ENCODE data around the gene NUDT7. TPM values are rescaled to one million over a fixed set of nuclear protein-coding genes. Genes with fewer than 3 reads are reported as not detected.

The NUDT7 gene
- total RNA-seq, 1 experiment from 2014 or later: 5.2 TPM

- Histone ChIP-seq H4K20me1 (ENCODE audit: insufficient read depth) (no peaks in the 10 kb centered on the region), H3K9ac (ENCODE audit: low read length) (no peak overlapping the region), H3K9me3 (ENCODE audit: control insufficient read depth in 1 of 2, insufficient read depth in 1 of 2, low read depth in 1 of 2, low read length in 2 of 2) (no peaks in the 10 kb centered on the region), H2AFZ (ENCODE audit: low read depth, low read length, poor library complexity, severe bottlenecking) (no peak overlapping the region), H3K9me2 (ENCODE audit: insufficient read depth) (no peaks in the 10 kb centered on the region), H3K4me1 (ENCODE audit: control insufficient read depth in 1 of 2, insufficient read depth in 2 of 2, low read length in 2 of 2) (peaks cover 0 to 5% of the 10 kb centered on the region in 2 experiments; a peak in 2 of 4 replicates), H3K4me3 (replicated peaks in 1 of 2; ENCODE audit: low read depth in 1 of 2, low read length in 2 of 2) (no peak overlapping the region), H3K79me2 (ENCODE audit: insufficient read depth, low read length) (no peaks in the 10 kb centered on the region), H3K27ac (ENCODE audit: low read depth, low read length) (no peak overlapping the region), H3K4me2 (ENCODE audit: low read length) (no peak overlapping the region), H3K27me3 (ENCODE audit: insufficient read depth, low read length) (peaks cover 31% of the 10 kb centered on the region), H3K36me3 (ENCODE audit: control insufficient read depth in 1 of 2, insufficient read depth in 2 of 2, low read length in 2 of 2) (no peaks in the 10 kb centered on the region)
- no TSS peak for BruUV-seq (replicated peaks)
- TF ChIP-seq REST (IDR thresholded peaks at IDR 0.05; ENCODE audit: low read depth): no peak
- no peak for TF ChIP-seq ZFX (IDR thresholded peaks at IDR 0.05)
- TF ChIP-seq CTCF (IDR thresholded peaks at IDR 0.05 in 2 of 3, conservative IDR thresholded peaks at IDR 0.05 in 1 of 3; ENCODE audit: borderline replicate concordance in 1 of 3, insufficient read depth in 1 of 3, low read depth in 2 of 3, low read length in 2 of 3): no peak
- CTCF ChIA-PET: no interaction called here
- POLR2A ChIA-PET: no interaction called here
- ATAC-seq (no peak), DNase-seq (ENCODE audit: low read depth, low spot score) (no peak)
- RAD21 ChIA-PET (ENCODE audit: low non-redundant PET in 1 of 2, low total read pairs in 2 of 2, uncharacterized antibody in 2 of 2, unreplicated experiment in 2 of 2): no interaction called here
- intact Hi-C loops (cut with micrococcal nuclease): loop anchor here (5.0 kb wide), 1 partner anchor 51 kb away; no protein-coding TSS in a partner anchor
These were observed 45.5 kb downstream of the NUDT7 start for GRCh38 chr16:77767826-77768225.
